PC-9 (cell line): ENCODE results near the gene RNF11.

Experiments used
- CTCF ChIP-seq: fragments of 200-600 bp; sonication (generic); conservative IDR thresholded peaks from 2 replicates; pipeline ENCODE4 v1.6.1; 2017; ENCODE audit warnings: mixed run types, antibody characterized with exemption, mild to moderate bottlenecking, moderate library complexity
- EZH2 ChIP-seq: fragments of 200-600 bp; sonication (generic); IDR thresholded peaks from 2 replicates; pipeline ENCODE4 v1.8.0; 2017; ENCODE audit warnings: antibody characterized with exemption, low read depth

- no peak for TF ChIP-seq CTCF
- no peak for TF ChIP-seq EZH2
These were observed 46.5 kb downstream of the RNF11 start for GRCh38 chr1:51282605-51283004.
